ENCODE results near the gene SHISA6. TPM values are rescaled to one million over a fixed set of nuclear protein-coding genes. Genes with fewer than 3 reads are reported as not detected.

SHISA6 gene
- total RNA-seq, 1 experiment from 2014 or later, result not detected

DNA sequence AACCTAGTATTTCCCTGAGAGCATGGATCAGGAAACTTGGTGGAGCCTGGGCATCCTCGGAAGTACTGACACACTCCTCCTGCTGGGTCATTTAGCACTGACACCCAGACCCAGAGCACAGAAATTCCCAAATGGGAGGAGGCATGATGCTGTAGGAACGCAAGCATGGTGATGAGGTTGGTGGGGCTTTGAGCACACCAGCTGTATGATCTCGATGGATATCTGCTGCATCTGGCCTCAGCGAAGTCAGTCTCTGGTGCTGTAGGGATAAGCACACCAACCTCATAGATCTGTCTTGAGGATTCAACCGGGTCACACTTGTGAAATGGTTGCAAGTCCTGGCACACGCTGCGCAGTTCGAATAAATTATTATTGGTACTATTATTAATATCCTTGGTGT, 52.5 kb downstream of the SHISA6 start:
- H3K36me3 ChIP-seq (ENCODE audit: control insufficient read depth, insufficient read depth, low read length), result no peaks in the 10 kb centered on the region
- H3K4me3 ChIP-seq (ENCODE audit: low read depth in 2 of 2, low read length in 2 of 2), result no peak overlapping the region
- no peaks in the 10 kb centered on the region for H3K27me3 ChIP-seq (ENCODE audit: control insufficient read depth, insufficient read depth, low read length)
- no peak overlapping the region for H3K27ac ChIP-seq (ENCODE audit: low read length)
- CTCF ChIA-PET, result no interaction called here
- H3K9me3 ChIP-seq (ENCODE audit: control insufficient read depth, insufficient read depth, low read depth, low read length), result no peaks in the 10 kb centered on the region
- no TSS peak for BruUV-seq (replicated peaks)
- no peaks in the 10 kb centered on the region for H3K4me1 ChIP-seq (ENCODE audit: control insufficient read depth, insufficient read depth, low read length)
- intact Hi-C loops (cut with micrococcal nuclease; ENCODE audit: unreplicated experiment), result no loop called here
- DNase-seq (ENCODE audit: low read depth, low spot score) (no peak), ATAC-seq (no peak)
- POLR2A ChIA-PET, result no interaction called here
- TF ChIP-seq TCF7L2 (IDR thresholded peaks at IDR 0.05; ENCODE audit: low read depth, low read length), result no peak
- TF ChIP-seq, protein P1, sequence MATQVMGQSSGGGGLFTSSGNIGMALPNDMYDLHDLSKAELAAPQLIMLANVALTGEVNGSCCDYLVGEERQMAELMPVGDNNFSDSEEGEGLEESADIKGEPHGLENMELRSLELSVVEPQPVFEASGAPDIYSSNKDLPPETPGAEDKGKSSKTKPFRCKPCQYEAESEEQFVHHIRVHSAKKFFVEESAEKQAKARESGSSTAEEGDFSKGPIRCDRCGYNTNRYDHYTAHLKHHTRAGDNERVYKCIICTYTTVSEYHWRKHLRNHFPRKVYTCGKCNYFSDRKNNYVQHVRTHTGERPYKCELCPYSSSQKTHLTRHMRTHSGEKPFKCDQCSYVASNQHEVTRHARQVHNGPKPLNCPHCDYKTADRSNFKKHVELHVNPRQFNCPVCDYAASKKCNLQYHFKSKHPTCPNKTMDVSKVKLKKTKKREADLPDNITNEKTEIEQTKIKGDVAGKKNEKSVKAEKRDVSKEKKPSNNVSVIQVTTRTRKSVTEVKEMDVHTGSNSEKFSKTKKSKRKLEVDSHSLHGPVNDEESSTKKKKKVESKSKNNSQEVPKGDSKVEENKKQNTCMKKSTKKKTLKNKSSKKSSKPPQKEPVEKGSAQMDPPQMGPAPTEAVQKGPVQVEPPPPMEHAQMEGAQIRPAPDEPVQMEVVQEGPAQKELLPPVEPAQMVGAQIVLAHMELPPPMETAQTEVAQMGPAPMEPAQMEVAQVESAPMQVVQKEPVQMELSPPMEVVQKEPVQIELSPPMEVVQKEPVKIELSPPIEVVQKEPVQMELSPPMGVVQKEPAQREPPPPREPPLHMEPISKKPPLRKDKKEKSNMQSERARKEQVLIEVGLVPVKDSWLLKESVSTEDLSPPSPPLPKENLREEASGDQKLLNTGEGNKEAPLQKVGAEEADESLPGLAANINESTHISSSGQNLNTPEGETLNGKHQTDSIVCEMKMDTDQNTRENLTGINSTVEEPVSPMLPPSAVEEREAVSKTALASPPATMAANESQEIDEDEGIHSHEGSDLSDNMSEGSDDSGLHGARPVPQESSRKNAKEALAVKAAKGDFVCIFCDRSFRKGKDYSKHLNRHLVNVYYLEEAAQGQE (IDR thresholded peaks at IDR 0.05; ENCODE audit: insufficient read depth in 1 of 2, low read depth in 2 of 2, low read length in 1 of 2), result no peak
- TF ChIP-seq, protein P2, sequence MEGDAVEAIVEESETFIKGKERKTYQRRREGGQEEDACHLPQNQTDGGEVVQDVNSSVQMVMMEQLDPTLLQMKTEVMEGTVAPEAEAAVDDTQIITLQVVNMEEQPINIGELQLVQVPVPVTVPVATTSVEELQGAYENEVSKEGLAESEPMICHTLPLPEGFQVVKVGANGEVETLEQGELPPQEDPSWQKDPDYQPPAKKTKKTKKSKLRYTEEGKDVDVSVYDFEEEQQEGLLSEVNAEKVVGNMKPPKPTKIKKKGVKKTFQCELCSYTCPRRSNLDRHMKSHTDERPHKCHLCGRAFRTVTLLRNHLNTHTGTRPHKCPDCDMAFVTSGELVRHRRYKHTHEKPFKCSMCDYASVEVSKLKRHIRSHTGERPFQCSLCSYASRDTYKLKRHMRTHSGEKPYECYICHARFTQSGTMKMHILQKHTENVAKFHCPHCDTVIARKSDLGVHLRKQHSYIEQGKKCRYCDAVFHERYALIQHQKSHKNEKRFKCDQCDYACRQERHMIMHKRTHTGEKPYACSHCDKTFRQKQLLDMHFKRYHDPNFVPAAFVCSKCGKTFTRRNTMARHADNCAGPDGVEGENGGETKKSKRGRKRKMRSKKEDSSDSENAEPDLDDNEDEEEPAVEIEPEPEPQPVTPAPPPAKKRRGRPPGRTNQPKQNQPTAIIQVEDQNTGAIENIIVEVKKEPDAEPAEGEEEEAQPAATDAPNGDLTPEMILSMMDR (IDR thresholded peaks at IDR 0.05), result no peak
- no peak for TF ChIP-seq POLR2AphosphoS5 (IDR thresholded peaks at IDR 0.05; ENCODE audit: low read depth, low read length)
- no peak for TF ChIP-seq SIN3A (IDR thresholded peaks at IDR 0.05; ENCODE audit: borderline replicate concordance, insufficient read depth, low read depth, low read length)
- in situ Hi-C loops (cut with HindIII; ENCODE audit: low pct_unique_long_range_greater_than_20kb, low sequenced_read_pairs), result no loop called here

DNA sequence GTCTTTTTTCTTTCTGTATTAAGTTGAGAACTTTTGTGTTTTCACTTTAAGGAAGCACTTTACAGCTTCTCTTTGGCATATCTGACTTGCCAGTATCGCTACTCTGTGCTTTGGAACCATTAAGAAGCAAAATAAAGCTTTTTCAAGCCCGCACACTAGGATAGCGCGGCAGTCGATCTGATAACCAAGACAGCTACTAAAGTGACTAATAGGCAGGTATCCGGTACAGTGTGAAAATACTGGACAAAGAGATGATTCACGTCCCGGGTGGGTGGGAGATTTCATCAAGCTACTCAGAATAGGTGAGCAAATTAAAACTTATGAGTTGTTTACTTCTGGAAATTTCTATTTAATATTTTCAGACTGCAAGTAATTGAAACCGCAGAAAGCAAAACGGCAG, 53.8 kb downstream of the SHISA6 start:
- in situ Hi-C loops (cut with HindIII; ENCODE audit: low pct_unique_long_range_greater_than_20kb, low sequenced_read_pairs), result no loop called here
- no TSS peak for BruUV-seq (replicated peaks)
- H3K27me3 ChIP-seq (ENCODE audit: control insufficient read depth, insufficient read depth, low read length), result no peaks in the 10 kb centered on the region
- TF ChIP-seq TCF7L2 (IDR thresholded peaks at IDR 0.05; ENCODE audit: low read depth, low read length), result no peak
- no peak for TF ChIP-seq SIN3A (IDR thresholded peaks at IDR 0.05; ENCODE audit: borderline replicate concordance, insufficient read depth, low read depth, low read length)
- TF ChIP-seq, protein P2 (IDR thresholded peaks at IDR 0.05), result no peak
- TF ChIP-seq POLR2AphosphoS5 (IDR thresholded peaks at IDR 0.05; ENCODE audit: low read depth, low read length), result no peak
- TF ChIP-seq, protein P1 (IDR thresholded peaks at IDR 0.05; ENCODE audit: insufficient read depth in 1 of 2, low read depth in 2 of 2, low read length in 1 of 2), result no peak
- POLR2A ChIA-PET, result no interaction called here
- DNase-seq (ENCODE audit: low read depth, low spot score) (no peak), ATAC-seq (no peak)
- H3K4me1 ChIP-seq (ENCODE audit: control insufficient read depth, insufficient read depth, low read length), result no peaks in the 10 kb centered on the region
- no peaks in the 10 kb centered on the region for H3K9me3 ChIP-seq (ENCODE audit: control insufficient read depth, insufficient read depth, low read depth, low read length)
- no peak overlapping the region for H3K27ac ChIP-seq (ENCODE audit: low read length)
- CTCF ChIA-PET, result no interaction called here
- no peak overlapping the region for H3K4me3 ChIP-seq (ENCODE audit: low read depth in 2 of 2, low read length in 2 of 2)
- no peaks in the 10 kb centered on the region for H3K36me3 ChIP-seq (ENCODE audit: control insufficient read depth, insufficient read depth, low read length)
- intact Hi-C loops (cut with micrococcal nuclease; ENCODE audit: unreplicated experiment), result no loop called here

Measured in Panc1 (cell line).